IMR-90 (cell line): ENCODE results near the gene THRA. TPM values are rescaled to one million over a fixed set of nuclear protein-coding genes. Genes with fewer than 3 reads are reported as not detected.

Experiments
- ATAC-seq: fragments of 200-7000 bp; cut with Tn5 transposase; 2 replicates; pipeline ENCODE4 v1.9.1; 2020; ENCODE audit warnings: low read depth, mild to moderate bottlenecking, moderate library complexity
- BruUV-seq: library from RNA; stranded (reverse); fragments of 400-500 nt; replicated peaks from 2 replicates; lab custom pipeline; 2021; lab: Mats Ljungman, UMichigan
- CTCF ChIA-PET: fragments of 300-600 bp; formaldehyde crosslinking; extraction: SDS; loops from one replicate; lab custom pipeline; 2021; ENCODE audit warnings: antibody characterized with exemption; lab: Yijun Ruan, JAX
- POLR2A ChIA-PET: fragments of 300-600 bp; sonication (Branson Sonifier 250); formaldehyde crosslinking; loops from one replicate; lab custom pipeline; 2022; ENCODE audit warnings: antibody characterized with exemption; ENCODE audit not compliant: unreplicated experiment; lab: Charles Lee
- DNase-seq: peaks from one replicate; pipeline ENCODE4 v3.0.0; 2013
- H2AFZ ChIP-seq: replicated peaks from 2 replicates; pipeline ENCODE3; 2013; ENCODE audit warnings: low read length, mild to moderate bottlenecking; ENCODE audit not compliant: poor library complexity
- H2AK5ac ChIP-seq: 2 replicates; pipeline ENCODE4 v1.6.1; 2013; ENCODE audit warnings: low read depth, low read length, inconsistent platforms
- H2AK9ac ChIP-seq: replicated peaks from 2 replicates; pipeline ENCODE3; 2013; ENCODE audit warnings: mild to moderate bottlenecking, low read depth, low read length, moderate library complexity; ENCODE audit not compliant: poor library complexity
- H2BK120ac ChIP-seq: 2 replicates; pipeline ENCODE4 v1.6.1; 2013; ENCODE audit warnings: low read depth, low read length, inconsistent platforms
- H2BK15ac ChIP-seq: 3 replicates; pipeline ENCODE4 v1.6.1; 2013; ENCODE audit warnings: low read depth, low read length, inconsistent platforms
- H2BK20ac ChIP-seq: 2 replicates; pipeline ENCODE4 v1.6.1; 2013; ENCODE audit warnings: low read depth, mild to moderate bottlenecking, inconsistent platforms, low read length, moderate library complexity
- H2BK5ac ChIP-seq: 2 replicates; pipeline ENCODE4 v1.6.1; 2013; ENCODE audit warnings: mild to moderate bottlenecking, low read depth, low read length, inconsistent platforms; ENCODE audit not compliant: poor library complexity, severe bottlenecking
- H3K14ac ChIP-seq: replicated peaks from 2 replicates; pipeline ENCODE4 v1.6.1; 2013; ENCODE audit warnings: low read depth, low read length, inconsistent platforms
- H3K18ac ChIP-seq: 2 replicates; pipeline ENCODE4 v1.6.1; 2013; ENCODE audit warnings: low read depth, low read length, control low read depth
- H3K23ac ChIP-seq: 2 replicates; pipeline ENCODE4 v1.6.1; 2013; ENCODE audit warnings: low read depth, low read length, inconsistent platforms
- H3K27ac ChIP-seq: 2 replicates; pipeline ENCODE4 v1.5.1; 2013; ENCODE audit warnings: mild to moderate bottlenecking, control low read depth, low read length; ENCODE audit not compliant: insufficient read depth
- H3K27me3 ChIP-seq: 2 replicates; pipeline ENCODE4 v1.6.1; 2013; ENCODE audit warnings: low read length; ENCODE audit not compliant: control insufficient read depth, insufficient read depth
- H3K36me3 ChIP-seq: 2 replicates; pipeline ENCODE4 v1.6.1; 2013; ENCODE audit warnings: low read length, mixed read lengths; ENCODE audit not compliant: control insufficient read depth, insufficient read depth
- H3K4ac ChIP-seq: 2 replicates; pipeline ENCODE4 v1.6.1; 2013; ENCODE audit warnings: low read depth, low read length, inconsistent platforms
- H3K4me1 ChIP-seq: 2 replicates; pipeline ENCODE4 v1.6.1; 2013; ENCODE audit warnings: low read length, mixed read lengths; ENCODE audit not compliant: control insufficient read depth, insufficient read depth
- H3K4me2 ChIP-seq: 2 replicates; pipeline ENCODE4 v1.6.1; 2013; ENCODE audit warnings: low read depth, mild to moderate bottlenecking, control low read depth, low read length, moderate library complexity
- H3K4me3 ChIP-seq: 2 replicates; pipeline ENCODE4 v1.5.1; 2013; ENCODE audit warnings: low read depth, mild to moderate bottlenecking, control low read depth, low read length, moderate library complexity; ENCODE audit not compliant: insufficient read depth
- H3K56ac ChIP-seq: 2 replicates; pipeline ENCODE4 v1.6.1; 2013; ENCODE audit warnings: low read length, inconsistent platforms; ENCODE audit not compliant: insufficient read depth; ENCODE audit errors: extremely low read depth
- H3K79me1 ChIP-seq, 2 experiments: 2 replicates each; pipeline ENCODE4 v1.6.1; 2013; ENCODE audit warnings: low read length in 2 of 2, inconsistent platforms in 1 of 2, low read depth in 1 of 2
- H3K9ac ChIP-seq: 2 replicates; pipeline ENCODE4 v1.6.1; 2013; ENCODE audit warnings: low read depth, low read length, control low read depth
- H3K9me1 ChIP-seq: 2 replicates; pipeline ENCODE4 v1.6.1; 2013; ENCODE audit warnings: low read length, inconsistent platforms; ENCODE audit not compliant: insufficient read depth
- H3K9me3 ChIP-seq: 2 replicates; pipeline ENCODE4 v1.6.1; 2013; ENCODE audit warnings: low read length; ENCODE audit not compliant: control insufficient read depth, insufficient read depth
- H4K20me1 ChIP-seq: 2 replicates; pipeline ENCODE4 v1.6.1; 2013; ENCODE audit warnings: low read length, inconsistent platforms; ENCODE audit not compliant: insufficient read depth
- H4K5ac ChIP-seq: 2 replicates; pipeline ENCODE4 v1.6.1; 2013; ENCODE audit warnings: mild to moderate bottlenecking, low read depth, low read length, control low read depth
- H4K8ac ChIP-seq, 2 experiments: 2 replicates each; pipeline ENCODE4 v1.6.1; 2013; ENCODE audit warnings: low read depth in 2 of 2, low read length in 2 of 2, control low read depth in 1 of 2, inconsistent platforms in 1 of 2
- H4K91ac ChIP-seq: 2 replicates; pipeline ENCODE4 v1.6.1; 2013; ENCODE audit warnings: low read depth, low read length, inconsistent platforms; ENCODE audit not compliant: insufficient read depth
- BHLHE40 ChIP-seq: fragments of 150-350 bp; IDR thresholded peaks from 2 replicates; pipeline ENCODE4 v1.6.1; 2016; ENCODE audit warnings: mild to moderate bottlenecking, low read depth, low read length
- CEBPB ChIP-seq: IDR thresholded peaks from 2 replicates; pipeline ENCODE4 v1.6.1; 2012; ENCODE audit warnings: low read depth, low read length, improper control_type of control experiment
- FOS ChIP-seq: fragments of 150-350 bp; IDR thresholded peaks from 2 replicates; pipeline ENCODE4 v1.6.1; 2016; ENCODE audit warnings: low read depth, low read length
- MAFK ChIP-seq: IDR thresholded peaks from 2 replicates; pipeline ENCODE4 v1.6.1; 2012; ENCODE audit warnings: low read depth, low read length, improper control_type of control experiment
- MXI1 ChIP-seq: IDR thresholded peaks from 2 replicates; pipeline ENCODE4 v1.6.1; 2012; ENCODE audit warnings: low read depth, mild to moderate bottlenecking, low read length, moderate library complexity, borderline replicate concordance
- POLR2A ChIP-seq: IDR thresholded peaks from 2 replicates; pipeline ENCODE4 v1.6.1; 2012; ENCODE audit warnings: mild to moderate bottlenecking, low read depth, low read length
- RAD21 ChIP-seq: IDR thresholded peaks from 2 replicates; pipeline ENCODE4 v1.6.1; 2012; ENCODE audit warnings: low read length, improper control_type of control experiment
- RFX5 ChIP-seq: IDR thresholded peaks from 2 replicates; pipeline ENCODE4 v1.8.0; 2012; ENCODE audit warnings: low read depth, mild to moderate bottlenecking, low read length, moderate library complexity
- SMC3 ChIP-seq: fragments of 150-350 bp; IDR thresholded peaks from 2 replicates; pipeline ENCODE4 v1.6.1; 2016; ENCODE audit warnings: low read depth, mild to moderate bottlenecking, antibody characterized with exemption, low read length, moderate library complexity
- WGBS, 2 experiments: methylation state at CpG; one replicate each; pipeline versions ENCODE4 v1.1.5 to v1.1.7; 2013; ENCODE audit warnings: missing lambda C conversion rate in 2 of 2; ENCODE audit not compliant: insufficient read length in 1 of 2; ENCODE audit errors: extremely low coverage in 2 of 2; 5-methylcytosine and 5-hydroxymethylcytosine counted together
- dilution Hi-C: fragments of 300-500 bp; cut with HindIII; formaldehyde crosslinking; loops from one replicate; pipeline ENCODE4 v1.14.3; 2018; ENCODE audit warnings: low sequenced_read_pairs; ENCODE audit not compliant: unreplicated experiment
- in situ Hi-C: fragments of 300-500 bp; cut with MboI; formaldehyde crosslinking; loops from 3 replicates; pipeline ENCODE4 v1.14.3; 2019; ENCODE audit warnings: low sequenced_read_pairs, inconsistent platforms, mixed read lengths
- intact Hi-C: fragments of 100-400 bp; cut with micrococcal nuclease; formaldehyde crosslinking; loops from 2 replicates; pipeline ENCODE4 v1.10.0; 2022
- polyA plus RNA-seq, 3 experiments: library from polyadenylated mRNA; depleted of rRNA; stranded (reverse); fragments of >200 nt; gene quantifications; 2 replicates each; pipeline ENCODE4 v1.2.3, GENCODE V29; 2012; ENCODE audit warnings: low replicate concordance in 1 of 3
- total RNA-seq: library from RNA; depleted of rRNA; stranded (reverse); fragments of >200 nt; gene quantifications from 2 replicates; pipeline ENCODE4 v1.2.3, GENCODE V29; 2012
- TF ChIP-seq, protein P1 (sequence below): fragments of 150-350 bp; IDR thresholded peaks from 2 replicates; pipeline ENCODE4 v1.6.1; 2016; ENCODE audit warnings: low read depth, mild to moderate bottlenecking, low read length, moderate library complexity, borderline replicate concordance

THRA gene
- total and polyA plus RNA-seq, 2 of the 4 experiments (the other 2 are of a cell fraction), result 22.0 to 23.4 TPM

DNA sequence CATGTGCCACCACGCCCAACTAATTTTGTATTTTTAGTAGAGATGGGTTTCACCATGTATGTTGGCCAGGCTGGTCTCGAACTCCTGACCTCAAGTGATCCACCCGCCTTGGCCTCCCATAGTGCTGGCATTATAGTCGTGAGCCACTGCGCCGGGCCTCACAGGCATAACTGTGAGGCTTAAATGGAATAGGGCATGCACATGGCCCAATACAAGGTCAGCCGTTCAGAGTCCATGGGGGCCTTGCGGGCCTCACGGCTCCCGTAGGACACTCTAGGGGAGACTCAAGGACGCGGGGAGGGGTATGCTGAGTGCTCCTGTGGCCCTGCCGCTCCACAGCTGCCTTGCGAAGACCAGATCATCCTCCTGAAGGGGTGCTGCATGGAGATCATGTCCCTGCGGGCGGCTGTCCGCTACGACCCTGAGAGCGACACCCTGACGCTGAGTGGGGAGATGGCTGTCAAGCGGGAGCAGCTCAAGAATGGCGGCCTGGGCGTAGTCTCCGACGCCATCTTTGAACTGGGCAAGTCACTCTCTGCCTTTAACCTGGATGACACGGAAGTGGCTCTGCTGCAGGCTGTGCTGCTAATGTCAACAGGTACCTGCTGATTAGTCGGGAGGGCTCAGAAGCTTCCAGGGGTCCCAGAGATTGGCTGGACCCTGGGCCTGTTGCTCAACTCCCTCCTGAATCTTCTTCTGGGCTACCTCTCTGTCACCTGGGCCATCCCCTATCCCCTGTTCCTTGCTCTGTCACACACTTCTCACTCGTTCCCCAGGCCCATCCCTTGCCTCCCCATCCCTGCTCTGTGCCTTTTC, 25.3 kb downstream of the THRA start:
- Histone ChIP-seq H3K4me2 (no peak overlapping the region), H2AFZ (peak overlapping the region; percentile 8), H4K20me1 (peaks cover 3% of the 10 kb centered on the region; the same call in 1 of the 2 replicates), H3K9ac (no peak overlapping the region), H3K18ac (no peak overlapping the region), H2BK15ac (no peak overlapping the region), H3K27me3 (no peaks in the 10 kb centered on the region), H3K27ac (no peak overlapping the region), H2BK5ac (no peak overlapping the region), H3K36me3 (peaks cover 67% of the 10 kb centered on the region), H3K23ac (no peak overlapping the region), H3K9me1 (no peaks in the 10 kb centered on the region), H3K56ac (no peak overlapping the region), H2AK5ac (0 out of 2 replicates have a peak overlapping the region, but pooled peaks have one; percentile 31), H4K91ac (no peak overlapping the region), H4K5ac (no peak overlapping the region), H2BK20ac (no peak overlapping the region), H3K9me3 (no peaks in the 10 kb centered on the region), H3K4me1 (peaks cover 5% of the 10 kb centered on the region; the same call in 1 of the 2 replicates), H2BK120ac (no peak overlapping the region), H3K4me3 (no peak overlapping the region), H3K79me1 (no peaks in the 10 kb centered on the region; a peak in 1 of 4 replicates), H3K4ac (no peak overlapping the region), H3K14ac (no peak overlapping the region), H4K8ac (no peak overlapping the region), H2AK9ac (peak overlapping the region; percentile 73)
- intact Hi-C loops (loop anchor here (2.0 kb wide), 1 partner anchor 25 kb away; the partner anchor contains the start of gene THRA), dilution Hi-C loops (no loop called here), in situ Hi-C loops (no loop called here)
- CTCF ChIA-PET, result interaction anchor here (0.6 kb wide), 1 partner anchor 10 kb away, joined by 3 read pairs; no protein-coding TSS in a partner anchor
- no peak for DNase-seq
- POLR2A ChIA-PET, result no interaction called here
- ATAC-seq, result no peak
- no TSS peak for BruUV-seq
- WGBS, 2 experiments, result 87% methylated on average over 22 of the region's 28 CpGs; no CpG with 5 or more reads in 1 of the 2 experiments
- TF ChIP-seq POLR2A (no peak), MAFK (no peak), CEBPB (no peak), BHLHE40 (no peak), SMC3 (no peak), RFX5 (no peak), FOS (no peak), RAD21 (no peak), MXI1 (no peak)
- TF ChIP-seq, protein P1, sequence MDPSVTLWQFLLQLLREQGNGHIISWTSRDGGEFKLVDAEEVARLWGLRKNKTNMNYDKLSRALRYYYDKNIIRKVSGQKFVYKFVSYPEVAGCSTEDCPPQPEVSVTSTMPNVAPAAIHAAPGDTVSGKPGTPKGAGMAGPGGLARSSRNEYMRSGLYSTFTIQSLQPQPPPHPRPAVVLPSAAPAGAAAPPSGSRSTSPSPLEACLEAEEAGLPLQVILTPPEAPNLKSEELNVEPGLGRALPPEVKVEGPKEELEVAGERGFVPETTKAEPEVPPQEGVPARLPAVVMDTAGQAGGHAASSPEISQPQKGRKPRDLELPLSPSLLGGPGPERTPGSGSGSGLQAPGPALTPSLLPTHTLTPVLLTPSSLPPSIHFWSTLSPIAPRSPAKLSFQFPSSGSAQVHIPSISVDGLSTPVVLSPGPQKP, result no peak
